KOPT-K1 (cell line): ENCODE data around the gene CREB5.

Experiments
- H3K27ac ChIP-seq: fragments of 200-600 bp; sonication (generic); 2 replicates; pipeline ENCODE4 v1.5.1; 2016; ENCODE audit warnings: antibody characterized with exemption, mild to moderate bottlenecking, low read depth, low read length; ENCODE audit not compliant: poor library complexity, severe bottlenecking
- H3K36me3 ChIP-seq: fragments of 200-600 bp; sonication (generic); 2 replicates; pipeline ENCODE4 v1.5.1; 2017; ENCODE audit warnings: antibody characterized with exemption, mild to moderate bottlenecking, low read length, moderate library complexity; ENCODE audit not compliant: insufficient read depth
- H3K9me3 ChIP-seq: fragments of 200-600 bp; sonication (generic); 2 replicates; pipeline ENCODE4 v1.5.1; 2017; ENCODE audit warnings: antibody characterized with exemption, low read length, mild to moderate bottlenecking; ENCODE audit not compliant: insufficient read depth, poor library complexity, severe bottlenecking

CREB5 gene

GRCh38 chr7:28411876-28412662, at the start of gene CREB5:
TSS of gene CREB5 (plus strand) at chr7:28412518. CDS start at chr7:28412915, 397 bp downstream.
- Histone ChIP-seq H3K36me3 (no peaks in the 10 kb centered on the region), H3K9me3 (no peaks in the 10 kb centered on the region), H3K27ac (no peak within 1 kb of the TSS)

GRCh38 chr7:28362812-28363211, 49.5 kb upstream of the CREB5 start:
- Histone ChIP-seq H3K9me3 (no peaks in the 10 kb centered on the region), H3K27ac (no peak overlapping the region)

GRCh38 chr7:28364082-28364481, 48.2 kb upstream of the CREB5 start:
- H3K27ac ChIP-seq, result no peak overlapping the region
- H3K9me3 ChIP-seq, result no peaks in the 10 kb centered on the region
- H3K36me3 ChIP-seq, result no peaks in the 10 kb centered on the region

More at GRCh38 chr7:28362812-28363211, 49.5 kb upstream of the CREB5 start:
- no peaks in the 10 kb centered on the region for H3K36me3 ChIP-seq

- H3K27ac ChIP-seq, result no peak overlapping the region
- no peaks in the 10 kb centered on the region for H3K36me3 ChIP-seq
- no peaks in the 10 kb centered on the region for H3K9me3 ChIP-seq
These were observed 42.8 kb upstream of the CREB5 start for GRCh38 chr7:28369523-28369922.

- no peaks in the 10 kb centered on the region for H3K9me3 ChIP-seq
- no peaks in the 10 kb centered on the region for H3K36me3 ChIP-seq
- no peak overlapping the region for H3K27ac ChIP-seq
These were observed 40.5 kb upstream of the CREB5 start for GRCh38 chr7:28371846-28372245.

- no peak overlapping the region for H3K27ac ChIP-seq
- H3K36me3 ChIP-seq, result no peaks in the 10 kb centered on the region
- no peaks in the 10 kb centered on the region for H3K9me3 ChIP-seq
These were observed 38.3 kb upstream of the CREB5 start for GRCh38 chr7:28373990-28374389.

- Histone ChIP-seq H3K9me3 (no peaks in the 10 kb centered on the region), H3K36me3 (no peaks in the 10 kb centered on the region), H3K27ac (no peak overlapping the region)
These were observed 36.6 kb upstream of the CREB5 start for GRCh38 chr7:28375729-28376128.

GRCh38 chr7:28376634-28377033, 35.7 kb upstream of the CREB5 start:
- H3K9me3 ChIP-seq, result no peaks in the 10 kb centered on the region
- no peak overlapping the region for H3K27ac ChIP-seq
- H3K36me3 ChIP-seq, result no peaks in the 10 kb centered on the region

GRCh38 chr7:28378574-28379149, 33.7 kb upstream of the CREB5 start:
- Histone ChIP-seq H3K27ac (no peak overlapping the region), H3K36me3 (no peaks in the 10 kb centered on the region), H3K9me3 (no peaks in the 10 kb centered on the region)

- Histone ChIP-seq H3K9me3 (no peaks in the 10 kb centered on the region), H3K27ac (no peak overlapping the region), H3K36me3 (no peaks in the 10 kb centered on the region)
These were observed 30.9 kb upstream of the CREB5 start for GRCh38 chr7:28381466-28381865.

GRCh38 chr7:28382144-28382543, 30.2 kb upstream of the CREB5 start:
- Histone ChIP-seq H3K36me3 (no peaks in the 10 kb centered on the region), H3K9me3 (no peaks in the 10 kb centered on the region), H3K27ac (no peak overlapping the region)

GRCh38 chr7:28383975-28384374, 28.3 kb upstream of the CREB5 start:
- H3K36me3 ChIP-seq, result no peaks in the 10 kb centered on the region
- H3K9me3 ChIP-seq, result no peaks in the 10 kb centered on the region
- H3K27ac ChIP-seq, result no peak overlapping the region

- Histone ChIP-seq H3K9me3 (no peaks in the 10 kb centered on the region), H3K27ac (no peak overlapping the region), H3K36me3 (no peaks in the 10 kb centered on the region)
These were observed 22.6 kb upstream of the CREB5 start for GRCh38 chr7:28389504-28390395.

- no peaks in the 10 kb centered on the region for H3K9me3 ChIP-seq
- H3K36me3 ChIP-seq, result no peaks in the 10 kb centered on the region
- no peak overlapping the region for H3K27ac ChIP-seq
These were observed 21.9 kb upstream of the CREB5 start for GRCh38 chr7:28390426-28390825.

- Histone ChIP-seq H3K9me3 (no peaks in the 10 kb centered on the region), H3K27ac (no peak overlapping the region), H3K36me3 (no peaks in the 10 kb centered on the region)
These were observed 20.0 kb upstream of the CREB5 start for GRCh38 chr7:28392289-28392688.
